Esophagus muscularis mucosa (tissue), 4 donors: Measurements from ENCODE around the gene FBH1. TPM values are rescaled to one million over a fixed set of nuclear protein-coding genes. Genes with fewer than 3 reads are reported as not detected.

Source experiments
- DNase-seq: peaks from one replicate; pipeline ENCODE4 v3.0.0-alpha.2; 2017; ENCODE audit errors: extremely low spot score
- H3K27ac ChIP-seq, 4 donors: fragments of 200-600 bp; sonication (generic); replicated peaks in 1 of 4; 1 replicate in 3 of 4; 2 replicates in 1 of 4; pipeline ENCODE4 v1.5.1; 2016 to 2019; ENCODE audit warnings: mild to moderate bottlenecking in 1 of 4
- H3K27me3 ChIP-seq, 4 donors: fragments of 200-600 bp; sonication (generic); one replicate each; pipeline versions ENCODE4 v1.5.1 to v1.6.0; 2016 to 2019
- H3K36me3 ChIP-seq, 4 donors: fragments of 200-600 bp; sonication (generic); one replicate each; pipeline ENCODE4 v1.5.1; 2016 to 2019
- H3K4me1 ChIP-seq, 4 donors: fragments of 200-600 bp; sonication (generic); one replicate each; pipeline ENCODE4 v1.5.1; 2016 to 2019
- H3K4me3 ChIP-seq, 4 donors: fragments of 200-600 bp; sonication (generic); 1 replicate in 2 of 4; 2 replicates in 2 of 4; pipeline ENCODE4 v1.5.1; 2016 to 2019; ENCODE audit warnings: mild to moderate bottlenecking in 4 of 4, moderate library complexity in 1 of 4
- H3K9me3 ChIP-seq, 4 donors: fragments of 200-600 bp; sonication (generic); 1 replicate in 3 of 4; 2 replicates in 1 of 4; pipeline ENCODE4 v1.5.1; 2016 to 2019
- EP300 ChIP-seq: sonication (generic); formaldehyde crosslinking; IDR thresholded peaks from one replicate; pipeline ENCODE4 v1.6.1; 2017; ENCODE audit warnings: antibody characterized with exemption
- POLR2A ChIP-seq: fragments of 450-650 bp; IDR thresholded peaks from one replicate; pipeline ENCODE4 v1.6.1; 2017; ENCODE audit warnings: antibody characterized with exemption, moderate library complexity, mild to moderate bottlenecking, low read depth
- POLR2AphosphoS5 ChIP-seq, 2 donors: sonication (generic); formaldehyde crosslinking; IDR thresholded peaks; one replicate each; pipeline ENCODE4 v1.6.1; 2017; ENCODE audit warnings: antibody characterized with exemption in 2 of 2
- WGBS: methylation state at CpG from one replicate; pipeline ENCODE4 v1.1.5; 2018; 5-methylcytosine and 5-hydroxymethylcytosine counted together
- intact Hi-C: fragments of 100-400 bp; cut with DNase I; formaldehyde crosslinking; loops from one replicate; pipeline ENCODE4 v1.15.1; 2023
- total RNA-seq, 4 donors: library from RNA; depleted of rRNA; stranded (reverse); fragments of >200 nt; gene quantifications; one replicate each; pipeline versions ENCODE4 v1.1.0 to v1.2.1, GENCODE V29; 2016
- TF ChIP-seq, protein P1 (sequence below), 3 experiments: fragments of 200-600 bp in 2 of 3; fragments of 450-650 bp in 1 of 3; sonication (generic) in 2 of 3; IDR thresholded peaks; one replicate each; pipeline ENCODE4 v1.5.1; 2017 to 2019; ENCODE audit warnings: antibody characterized with exemption in 3 of 3, mild to moderate bottlenecking in 2 of 3, moderate library complexity in 1 of 3

Gene FBH1
- total RNA-seq, 4 donors from 2014 or later = 90.3 to 93.0 (median 92.3) TPM

DNA sequence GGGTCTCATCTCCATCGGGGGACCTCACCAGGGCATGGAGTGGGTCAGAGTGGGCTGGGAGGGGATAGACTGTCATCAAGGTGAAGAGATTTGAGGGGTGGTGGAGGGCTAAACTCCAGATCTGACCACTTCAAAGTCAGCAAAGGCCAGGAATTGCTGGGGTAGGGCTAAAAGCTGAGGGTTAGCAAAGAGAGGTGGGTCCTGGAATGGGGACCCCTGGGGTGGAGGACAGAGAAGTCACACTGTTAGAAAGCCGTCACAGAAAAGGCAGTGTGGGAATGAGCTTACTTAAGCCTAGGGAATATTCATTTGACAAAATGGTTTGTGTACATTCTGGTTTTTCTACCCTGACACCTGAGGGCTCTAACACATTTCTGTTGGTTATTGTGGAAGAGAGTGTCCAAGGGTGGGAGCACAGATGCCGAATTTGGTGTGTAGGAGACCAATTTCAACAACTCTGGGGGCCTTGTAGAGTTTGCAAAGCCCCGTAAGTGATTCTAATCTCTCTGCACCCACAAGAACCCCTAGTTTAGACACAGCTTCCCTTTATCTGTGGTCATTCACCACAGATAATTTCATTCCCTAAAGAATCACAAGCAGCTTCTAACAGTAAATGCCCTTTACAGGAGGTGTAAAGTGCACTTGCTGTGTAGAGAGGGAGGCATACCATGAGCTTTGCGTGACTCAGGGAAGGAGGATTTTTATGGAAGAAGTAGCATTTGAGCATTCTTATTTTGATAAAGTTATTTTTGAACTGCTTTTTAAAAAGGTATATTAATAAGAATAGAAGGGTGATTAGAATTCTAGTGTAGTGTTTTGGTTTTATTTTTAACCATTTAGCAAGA is 6.4 kb downstream of the FBH1 start:
- DNase-seq = no peak
- 90% methylated on average over 5 of the region's 5 CpGs for WGBS
- no peak overlapping the region for H3K27ac ChIP-seq
- intact Hi-C loops = no loop called here
- H3K4me1 ChIP-seq = peaks cover 15 to 33% (median 19%) of the 10 kb centered on the region in 4 donors
- H3K9me3 ChIP-seq = peaks cover 0 to 7% (median 3%) of the 10 kb centered on the region in 4 donors
- no peak for TF ChIP-seq EP300
- TF ChIP-seq POLR2AphosphoS5 (IDR thresholded peaks at IDR 0.05) = no peak
- TF ChIP-seq POLR2A = no peak
- H3K36me3 ChIP-seq = peaks cover 10 to 47% (median 24%) of the 10 kb centered on the region in 4 donors
- no peaks in the 10 kb centered on the region for H3K27me3 ChIP-seq
- H3K4me3 ChIP-seq = no peak overlapping the region

DNA sequence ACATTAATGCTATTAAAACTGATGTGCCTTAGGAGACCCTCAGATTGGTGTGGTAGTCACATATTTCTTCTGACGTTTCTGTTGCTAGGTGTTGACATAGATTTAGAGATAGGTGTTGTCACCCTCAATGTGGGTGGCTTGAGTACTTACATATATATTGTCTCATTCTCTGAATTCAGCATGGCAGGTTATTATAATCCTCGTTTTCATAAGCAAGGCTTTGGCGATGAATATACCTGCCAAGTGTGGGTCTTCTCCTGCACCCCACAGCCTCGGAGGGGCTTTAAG is 7.0 kb downstream of the FBH1 start:
- Histone ChIP-seq H3K4me3 (no peak overlapping the region), H3K4me1 (peaks cover 9 to 28% (median 14%) of the 10 kb centered on the region in 4 donors), H3K36me3 (peaks cover 10 to 47% (median 24%) of the 10 kb centered on the region in 4 donors), H3K27me3 (no peaks in the 10 kb centered on the region), H3K9me3 (peaks cover 0 to 7% (median 3%) of the 10 kb centered on the region in 4 donors), H3K27ac (no peak overlapping the region)
- DNase-seq = no peak
- WGBS = 80% methylated on average over 4 of the region's 4 CpGs
- intact Hi-C loops = no loop called here
- TF ChIP-seq POLR2AphosphoS5 (IDR thresholded peaks at IDR 0.05) (no peak), POLR2A (no peak), EP300 (no peak)
- TF ChIP-seq, protein P1, sequence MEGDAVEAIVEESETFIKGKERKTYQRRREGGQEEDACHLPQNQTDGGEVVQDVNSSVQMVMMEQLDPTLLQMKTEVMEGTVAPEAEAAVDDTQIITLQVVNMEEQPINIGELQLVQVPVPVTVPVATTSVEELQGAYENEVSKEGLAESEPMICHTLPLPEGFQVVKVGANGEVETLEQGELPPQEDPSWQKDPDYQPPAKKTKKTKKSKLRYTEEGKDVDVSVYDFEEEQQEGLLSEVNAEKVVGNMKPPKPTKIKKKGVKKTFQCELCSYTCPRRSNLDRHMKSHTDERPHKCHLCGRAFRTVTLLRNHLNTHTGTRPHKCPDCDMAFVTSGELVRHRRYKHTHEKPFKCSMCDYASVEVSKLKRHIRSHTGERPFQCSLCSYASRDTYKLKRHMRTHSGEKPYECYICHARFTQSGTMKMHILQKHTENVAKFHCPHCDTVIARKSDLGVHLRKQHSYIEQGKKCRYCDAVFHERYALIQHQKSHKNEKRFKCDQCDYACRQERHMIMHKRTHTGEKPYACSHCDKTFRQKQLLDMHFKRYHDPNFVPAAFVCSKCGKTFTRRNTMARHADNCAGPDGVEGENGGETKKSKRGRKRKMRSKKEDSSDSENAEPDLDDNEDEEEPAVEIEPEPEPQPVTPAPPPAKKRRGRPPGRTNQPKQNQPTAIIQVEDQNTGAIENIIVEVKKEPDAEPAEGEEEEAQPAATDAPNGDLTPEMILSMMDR (IDR thresholded peaks at IDR 0.05) = no peak

DNA sequence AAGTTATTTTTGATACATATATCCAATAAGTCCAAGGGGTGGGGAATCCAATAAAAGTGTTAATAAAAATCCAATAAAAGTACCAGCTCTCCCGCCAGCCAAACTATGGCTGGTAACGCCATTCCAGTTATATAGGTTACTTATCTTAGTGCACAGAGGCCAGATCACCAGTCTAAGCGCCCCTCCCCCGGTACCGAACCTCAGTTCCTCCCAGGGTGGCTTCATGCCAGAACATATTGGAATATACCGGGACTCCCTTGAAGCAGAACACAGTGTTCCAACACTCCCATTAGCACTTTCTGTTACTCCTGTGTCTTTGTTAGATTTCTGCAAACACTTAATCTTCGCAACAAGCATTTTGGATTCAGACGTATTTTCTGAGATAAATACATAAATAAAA is 7.5 kb downstream of the FBH1 start:
- no peak for DNase-seq
- 92% methylated on average over 8 of the region's 8 CpGs for WGBS
- Histone ChIP-seq H3K9me3 (peaks cover 0 to 7% (median 3%) of the 10 kb centered on the region in 4 donors), H3K27me3 (no peaks in the 10 kb centered on the region), H3K4me1 (peaks cover 4 to 25% (median 9%) of the 10 kb centered on the region in 4 donors), H3K4me3 (no peak overlapping the region), H3K36me3 (peaks cover 10 to 47% (median 24%) of the 10 kb centered on the region in 4 donors), H3K27ac (no peak overlapping the region)
- intact Hi-C loops = no loop called here
- TF ChIP-seq POLR2A (no peak), EP300 (no peak), POLR2AphosphoS5 (IDR thresholded peaks at IDR 0.05) (no peak)
- TF ChIP-seq, protein P1 (IDR thresholded peaks at IDR 0.05) = no peak

DNA sequence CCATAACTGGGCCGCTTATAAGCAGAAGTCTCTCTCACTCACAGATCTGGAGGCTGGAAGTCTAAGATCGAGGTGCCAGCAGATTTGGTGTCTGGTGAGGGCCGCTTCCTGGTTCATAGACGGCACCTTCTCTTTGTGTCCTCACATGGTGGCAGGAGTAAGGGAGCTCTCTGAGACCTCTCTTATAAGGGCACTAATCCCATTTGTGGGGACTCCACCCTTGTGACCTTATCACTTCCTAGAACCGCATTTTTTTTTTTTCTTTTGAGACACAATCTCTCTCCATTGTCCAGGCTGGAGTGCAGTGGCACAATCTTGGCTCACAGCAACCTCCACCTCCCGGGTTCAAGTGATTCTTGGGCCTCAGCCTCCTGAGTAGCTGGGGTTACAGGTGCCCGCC is 8.1 kb downstream of the FBH1 start:
- Histone ChIP-seq H3K4me1 (peaks cover 0 to 18% (median 4%) of the 10 kb centered on the region in 4 donors), H3K27ac (no peak overlapping the region), H3K36me3 (peaks cover 10 to 47% (median 24%) of the 10 kb centered on the region in 4 donors), H3K4me3 (no peak overlapping the region), H3K9me3 (peaks cover 0 to 7% (median 3%) of the 10 kb centered on the region in 4 donors), H3K27me3 (no peaks in the 10 kb centered on the region)
- DNase-seq = no peak
- intact Hi-C loops = no loop called here
- TF ChIP-seq, protein P1 (IDR thresholded peaks at IDR 0.05) = no peak
- TF ChIP-seq POLR2AphosphoS5 (IDR thresholded peaks at IDR 0.05) = no peak
- no peak for TF ChIP-seq POLR2A
- WGBS = 96% methylated on average over 7 of the region's 7 CpGs

DNA sequence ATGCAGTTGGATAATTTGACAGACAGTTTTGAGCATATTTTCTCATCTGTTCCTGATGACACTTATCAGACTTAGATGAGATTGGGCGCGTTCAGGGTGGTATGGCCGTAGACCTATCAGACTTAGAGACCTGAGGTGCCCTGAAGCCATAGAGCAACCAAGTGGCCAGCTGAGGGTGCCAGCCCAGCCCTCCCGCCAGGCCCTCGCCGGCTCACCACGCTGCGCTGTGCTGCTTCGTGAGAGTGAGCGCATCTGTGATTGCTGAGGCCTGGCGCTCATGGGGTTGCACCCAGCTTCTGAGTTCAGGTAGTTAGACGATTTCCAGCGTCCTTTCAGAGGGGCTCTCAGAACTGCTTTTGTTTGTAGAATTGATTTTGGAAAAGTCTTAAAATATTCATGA is 10.2 kb downstream of the FBH1 start:
- 97% methylated on average over 13 of the region's 13 CpGs for WGBS
- H3K27ac ChIP-seq = no peak overlapping the region
- H3K27me3 ChIP-seq = no peaks in the 10 kb centered on the region
- peaks cover 0 to 11% (median 0%) of the 10 kb centered on the region in 4 donors for H3K4me1 ChIP-seq
- peaks cover 0 to 7% (median 3%) of the 10 kb centered on the region in 4 donors for H3K9me3 ChIP-seq
- DNase-seq = no peak
- TF ChIP-seq, protein P1 (IDR thresholded peaks at IDR 0.05) = no peak
- TF ChIP-seq EP300 = no peak
- no peak for TF ChIP-seq POLR2AphosphoS5 (IDR thresholded peaks at IDR 0.05)
- no peak for TF ChIP-seq POLR2A
- peaks cover 0 to 32% (median 13%) of the 10 kb centered on the region in 4 donors for H3K36me3 ChIP-seq
- H3K4me3 ChIP-seq = no peak overlapping the region
- intact Hi-C loops = no loop called here
